GM18870 (cell line): ENCODE data around the gene PTH2.

Experiments used
- ATAC-seq: cut with Tn5 transposase; IDR thresholded peaks from one replicate; pipeline ENCODE4 v1.9.1; 2021; ENCODE audit warnings: moderate library complexity; ENCODE audit not compliant: unreplicated experiment

Gene PTH2

GRCh38 chr19:49432141-49433073 lies 9.2 kb upstream of the PTH2 start:
- ATAC-seq = no peak

- no peak for ATAC-seq
Measured at GRCh38 chr19:49431330-49431749, 8.1 kb upstream of the PTH2 start.

GRCh38 chr19:49430678-49431329 lies 7.6 kb upstream of the PTH2 start:
- no peak for ATAC-seq

- no peak for ATAC-seq
Measured at GRCh38 chr19:49430172-49430677, 7.0 kb upstream of the PTH2 start.

- ATAC-seq = no peak
Measured at GRCh38 chr19:49428547-49429451, 5.6 kb upstream of the PTH2 start.

GRCh38 chr19:49427855-49428546 lies 4.8 kb upstream of the PTH2 start:
- ATAC-seq = no peak

GRCh38 chr19:49427339-49427738 lies 4.1 kb upstream of the PTH2 start:
- ATAC-seq = no peak

GRCh38 chr19:49425922-49426592 lies 2.8 kb upstream of the PTH2 start:
- no peak for ATAC-seq

GRCh38 chr19:49425178-49425577 lies 1.9 kb upstream of the PTH2 start, which contains the start of gene GFY:
Gene GFY, plus strand, starts transcription at chr19:49425388. Its CDS starts 1,043 bp downstream, at chr19:49426431.
- no peak for ATAC-seq

GRCh38 chr19:49423985-49424303 lies 703 bp upstream of the PTH2 start:
- ATAC-seq = no peak

- ATAC-seq = no peak
Measured at GRCh38 chr19:49422407-49423070, 702 bp downstream of the PTH2 start.

GRCh38 chr19:49421878-49422202 lies 1.4 kb downstream of the PTH2 start:
- ATAC-seq = no peak

GRCh38 chr19:49421039-49421877 lies 2.0 kb downstream of the PTH2 start:
- ATAC-seq = no peak

- ATAC-seq = no peak
Measured at GRCh38 chr19:49420227-49420626, 3.0 kb downstream of the PTH2 start.

- ATAC-seq = no peak
Measured at GRCh38 chr19:49419173-49419572, 4.1 kb downstream of the PTH2 start.

- no peak for ATAC-seq
Measured at GRCh38 chr19:49418511-49418910, 4.7 kb downstream of the PTH2 start.

GRCh38 chr19:49417088-49417487 lies 6.2 kb downstream of the PTH2 start:
- ATAC-seq = no peak

GRCh38 chr19:49415810-49416200 lies 7.4 kb downstream of the PTH2 start:
- ATAC-seq = no peak
